Suprapubic skin (tissue), 4 donors: ENCODE data around the gene CAPN3. TPM values are rescaled to one million over a fixed set of nuclear protein-coding genes. Genes with fewer than 3 reads are reported as not detected.

ENCODE experiments used
- DNase-seq, 2 donors: peaks; one replicate each; pipeline ENCODE4 v3.0.0-alpha.2; 2019; ENCODE audit warnings: low spot score in 2 of 2
- H3K27ac ChIP-seq: fragments of 200-600 bp; sonication (generic); one replicate; pipeline ENCODE4 v1.5.1; 2019
- H3K27me3 ChIP-seq: fragments of 200-600 bp; sonication (generic); one replicate; pipeline ENCODE4 v1.5.1; 2019
- H3K36me3 ChIP-seq: fragments of 200-600 bp; sonication (generic); one replicate; pipeline ENCODE4 v1.5.1; 2019
- H3K4me1 ChIP-seq: fragments of 200-600 bp; sonication (generic); one replicate; pipeline ENCODE4 v1.5.1; 2019
- H3K4me3 ChIP-seq: fragments of 200-600 bp; sonication (generic); one replicate; pipeline ENCODE4 v1.5.1; 2019; ENCODE audit warnings: mild to moderate bottlenecking
- H3K9me3 ChIP-seq: fragments of 200-600 bp; sonication (generic); one replicate; pipeline ENCODE4 v1.5.1; 2019
- CTCF ChIP-seq, 2 donors: fragments of 200-600 bp in 1 of 2; fragments of 450-650 bp in 1 of 2; sonication (generic) in 1 of 2; IDR thresholded peaks; one replicate each; pipeline ENCODE4 v1.5.1; 2016 to 2019; ENCODE audit warnings: antibody characterized with exemption in 2 of 2, mild to moderate bottlenecking in 1 of 2, moderate library complexity in 1 of 2
- EP300 ChIP-seq: sonication (generic); formaldehyde crosslinking; IDR thresholded peaks from one replicate; pipeline ENCODE4 v1.6.1; 2017; ENCODE audit warnings: antibody characterized with exemption
- POLR2A ChIP-seq, 2 donors: fragments of 450-650 bp; IDR thresholded peaks; one replicate each; pipeline ENCODE4 v1.6.1; 2017; ENCODE audit warnings: antibody characterized with exemption in 2 of 2, mild to moderate bottlenecking in 2 of 2, moderate library complexity in 2 of 2
- POLR2AphosphoS5 ChIP-seq, 3 donors: sonication (generic); formaldehyde crosslinking; IDR thresholded peaks; one replicate each; pipeline ENCODE4 v1.6.1; 2017; ENCODE audit warnings: antibody characterized with exemption in 3 of 3
- WGBS: methylation state at CpG from one replicate; pipeline ENCODE4 v1.1.5; 2018; 5-methylcytosine and 5-hydroxymethylcytosine counted together
- total RNA-seq, 4 donors: library from RNA; depleted of rRNA; stranded (reverse); fragments of >200 nt; gene quantifications; one replicate each; pipeline ENCODE4 v1.1.0, GENCODE V29; 2016

CAPN3 gene
- total RNA-seq, 4 donors from 2014 or later: 28.9 to 117 (median 50.1) TPM

- no peak overlapping the region for H3K4me3 ChIP-seq
- no peak overlapping the region for H3K27ac ChIP-seq
- H3K27me3 ChIP-seq: no peaks in the 10 kb centered on the region
- H3K9me3 ChIP-seq: no peaks in the 10 kb centered on the region
- DNase-seq: peak in 1 of 2 donors; percentile 18
- WGBS: 90% methylated on average over 8 of the region's 8 CpGs
- peaks cover 8% of the 10 kb centered on the region for H3K36me3 ChIP-seq
- no peaks in the 10 kb centered on the region for H3K4me1 ChIP-seq
- TF ChIP-seq EP300: no peak
- no peak for TF ChIP-seq CTCF (IDR thresholded peaks at IDR 0.05)
- no peak for TF ChIP-seq POLR2A (IDR thresholded peaks at IDR 0.05)
- no peak for TF ChIP-seq POLR2AphosphoS5 (IDR thresholded peaks at IDR 0.05)
Measured at GRCh38 chr15:42387603-42388002, 28.3 kb downstream of the CAPN3 start.

- no peak overlapping the region for H3K4me3 ChIP-seq
- DNase-seq: peak in 1 of 2 donors; percentile 52
- H3K36me3 ChIP-seq: peaks cover 4% of the 10 kb centered on the region
- no peaks in the 10 kb centered on the region for H3K27me3 ChIP-seq
- WGBS: 83% methylated on average over 11 of the region's 11 CpGs
- TF ChIP-seq POLR2AphosphoS5 (IDR thresholded peaks at IDR 0.05) (no peak), CTCF (IDR thresholded peaks at IDR 0.05) (no peak), EP300 (no peak), POLR2A (IDR thresholded peaks at IDR 0.05) (no peak)
- no peaks in the 10 kb centered on the region for H3K9me3 ChIP-seq
- H3K4me1 ChIP-seq: no peaks in the 10 kb centered on the region
- no peak overlapping the region for H3K27ac ChIP-seq
Measured at GRCh38 chr15:42392309-42393024, 33.2 kb downstream of the CAPN3 start.

DNA sequence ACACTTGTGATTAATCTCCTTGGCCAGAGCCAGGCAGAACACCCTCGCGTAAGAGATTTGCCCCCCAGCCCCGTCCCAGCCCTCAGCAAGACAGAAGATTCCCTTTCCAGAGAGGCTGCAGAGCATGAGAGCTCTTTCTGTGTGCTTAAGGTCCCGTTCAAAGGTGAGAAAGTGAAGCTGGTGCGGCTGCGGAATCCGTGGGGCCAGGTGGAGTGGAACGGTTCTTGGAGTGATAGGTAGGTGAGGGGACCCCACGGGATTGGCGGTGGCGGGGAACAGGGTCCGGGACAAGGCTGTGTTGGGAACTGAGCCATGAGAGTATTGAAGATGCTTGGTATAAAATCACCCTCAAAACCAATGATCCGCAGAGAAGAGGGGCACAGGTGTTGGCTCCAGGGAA lies 34.8 kb downstream of the CAPN3 start:
- H3K4me1 ChIP-seq: no peaks in the 10 kb centered on the region
- no peak for TF ChIP-seq CTCF (IDR thresholded peaks at IDR 0.05)
- TF ChIP-seq EP300: no peak
- TF ChIP-seq POLR2A (IDR thresholded peaks at IDR 0.05): no peak
- TF ChIP-seq POLR2AphosphoS5 (IDR thresholded peaks at IDR 0.05): no peak
- peak in 1 of 2 donors; percentile 38 for DNase-seq
- no peak overlapping the region for H3K4me3 ChIP-seq
- peaks cover 4% of the 10 kb centered on the region for H3K36me3 ChIP-seq
- WGBS: 87% methylated on average over 13 of the region's 13 CpGs
- H3K9me3 ChIP-seq: no peaks in the 10 kb centered on the region
- H3K27ac ChIP-seq: no peak overlapping the region
- H3K27me3 ChIP-seq: no peaks in the 10 kb centered on the region

GRCh38 chr15:42395838-42396237 lies 36.5 kb downstream of the CAPN3 start:
- Histone ChIP-seq H3K27me3 (no peaks in the 10 kb centered on the region), H3K36me3 (peaks cover 16% of the 10 kb centered on the region), H3K4me3 (no peak overlapping the region), H3K9me3 (no peaks in the 10 kb centered on the region), H3K4me1 (no peaks in the 10 kb centered on the region), H3K27ac (no peak overlapping the region)
- DNase-seq: no peak
- WGBS: 74% methylated on average over 1 of the region's 1 CpG
- TF ChIP-seq POLR2AphosphoS5 (IDR thresholded peaks at IDR 0.05): no peak
- no peak for TF ChIP-seq POLR2A (IDR thresholded peaks at IDR 0.05)
- TF ChIP-seq EP300: no peak
- TF ChIP-seq CTCF (IDR thresholded peaks at IDR 0.05): no peak

- WGBS: 83% methylated on average over 21 of the region's 24 CpGs
- no peaks in the 10 kb centered on the region for H3K27me3 ChIP-seq
- no peaks in the 10 kb centered on the region for H3K9me3 ChIP-seq
- no peak for TF ChIP-seq POLR2A (IDR thresholded peaks at IDR 0.05)
- TF ChIP-seq EP300: no peak
- TF ChIP-seq POLR2AphosphoS5 (IDR thresholded peaks at IDR 0.05): no peak
- no peak for TF ChIP-seq CTCF (IDR thresholded peaks at IDR 0.05)
- no peaks in the 10 kb centered on the region for H3K4me1 ChIP-seq
- peaks cover 26% of the 10 kb centered on the region for H3K36me3 ChIP-seq
- no peak for DNase-seq
- no peak overlapping the region for H3K4me3 ChIP-seq
- no peak overlapping the region for H3K27ac ChIP-seq
Measured at GRCh38 chr15:42401544-42402454, 42.5 kb downstream of the CAPN3 start.
